Transverse colon (tissue), 4 donors: ENCODE measurements around the gene COL4A1. TPM values are rescaled to one million over a fixed set of nuclear protein-coding genes. Genes with fewer than 3 reads are reported as not detected.

Experiments
- DNase-seq: peaks from one replicate; pipeline ENCODE4 v3.0.0-alpha.2; 2019
- H3K27ac ChIP-seq, 4 donors: fragments of 200-600 bp; sonication (generic); 2 replicates each; pipeline ENCODE4 v1.5.1; 2016 to 2018; ENCODE audit warnings: inconsistent platforms in 4 of 4
- H3K27me3 ChIP-seq: fragments of 200-600 bp; sonication (generic); 2 replicates; pipeline ENCODE4 v1.5.1; 2017; ENCODE audit warnings: inconsistent platforms
- H3K36me3 ChIP-seq, 4 donors: fragments of 200-600 bp; sonication (generic); 2 replicates each; pipeline ENCODE4 v1.5.1; 2017 to 2019; ENCODE audit warnings: inconsistent platforms in 4 of 4
- H3K4me1 ChIP-seq, 4 donors: fragments of 200-600 bp; sonication (generic); 2 replicates each; pipeline ENCODE4 v1.5.1; 2017 to 2020; ENCODE audit warnings: inconsistent platforms in 4 of 4
- H3K4me3 ChIP-seq, 4 donors: fragments of 200-600 bp; sonication (generic); 1 replicate in 1 of 4; 2 replicates in 3 of 4; pipeline versions ENCODE4 v1.5.1 to v1.6.1; 2017 to 2019; ENCODE audit warnings: inconsistent platforms in 4 of 4
- H3K9me3 ChIP-seq, 2 donors: fragments of 200-600 bp; sonication (generic); 2 replicates each; pipeline ENCODE4 v1.5.1; 2017 to 2019; ENCODE audit warnings: inconsistent platforms in 2 of 2
- CTCF ChIP-seq, 5 experiments: fragments of 200-600 bp in 3 of 5; fragments of 450-650 bp in 2 of 5; sonication (generic) in 3 of 5; IDR thresholded peaks; 1 replicate in 2 of 5; 2 replicates in 3 of 5; pipeline ENCODE4 v1.5.1; 2016 to 2017; ENCODE audit warnings: antibody characterized with exemption in 5 of 5, inconsistent platforms in 3 of 5, mild to moderate bottlenecking in 2 of 5, moderate library complexity in 1 of 5
- EP300 ChIP-seq: sonication (generic); formaldehyde crosslinking; IDR thresholded peaks from one replicate; pipeline ENCODE4 v1.6.1; 2017; ENCODE audit warnings: antibody characterized with exemption, low read depth
- POLR2A ChIP-seq: fragments of 450-650 bp; IDR thresholded peaks from one replicate; pipeline ENCODE4 v1.6.1; 2016; ENCODE audit warnings: antibody characterized with exemption, mild to moderate bottlenecking, moderate library complexity
- POLR2AphosphoS5 ChIP-seq, 3 donors: sonication (generic); formaldehyde crosslinking; IDR thresholded peaks; one replicate each; pipeline ENCODE4 v1.6.1; 2016; ENCODE audit warnings: antibody characterized with exemption in 3 of 3
- WGBS, 2 donors: methylation state at CpG; one replicate each; pipeline ENCODE4 v1.1.5; 2018; ENCODE audit warnings: low coverage in 1 of 2; 5-methylcytosine and 5-hydroxymethylcytosine counted together
- in situ Hi-C, 4 donors: fragments of 200-750 bp; cut with MboI; loops; one replicate each; pipeline versions ENCODE4 v1.15.0 to v1.15.1; 2017; ENCODE audit warnings: low sequenced_read_pairs in 3 of 4, low pct_ligation_motif_present in 1 of 4, low pct_unique_long_range_greater_than_20kb in 1 of 4
- intact Hi-C: fragments of 100-400 bp; cut with DNase I; formaldehyde crosslinking; loops from one replicate; pipeline ENCODE4 v1.15.1; 2023; ENCODE audit warnings: low total_unique reads
- total RNA-seq, 4 donors: library from RNA; depleted of rRNA; stranded (reverse); fragments of >200 nt; gene quantifications; one replicate each; pipeline ENCODE4 v1.1.0, GENCODE V29; 2016

The COL4A1 gene
- total RNA-seq, 4 donors from 2014 or later = 46.4 to 180 (median 99.2) TPM

DNA sequence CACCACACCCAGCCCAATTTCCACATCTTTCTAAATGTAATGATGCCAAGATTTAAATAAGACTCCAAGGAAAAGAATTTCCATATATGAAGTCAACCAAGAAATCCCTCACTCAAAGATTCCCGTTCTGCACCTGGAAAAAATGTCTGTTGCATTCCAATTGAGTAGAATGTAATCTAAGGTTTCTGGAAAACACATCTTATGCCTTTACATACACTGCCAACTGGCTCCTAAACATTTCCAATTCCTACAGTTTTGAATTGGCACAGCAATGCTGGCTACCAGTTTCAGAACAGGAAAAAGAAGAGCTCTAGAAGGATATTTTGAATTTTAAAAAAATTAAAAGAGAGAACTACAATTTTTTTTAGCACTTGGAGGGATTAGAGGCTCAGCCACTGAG, 43.1 kb upstream of the COL4A1 start:
- intact Hi-C loops = loop anchor here (5.0 kb wide), 2 partner anchors 47 to 668 kb away; no protein-coding TSS in a partner anchor
- in situ Hi-C loops = no loop called here
- Histone ChIP-seq H3K36me3 (no peaks in the 10 kb centered on the region), H3K27ac (peak overlapping the region in 3 of 4 donors; percentile 84 to 87 (median 85)), H3K9me3 (no peaks in the 10 kb centered on the region), H3K4me1 (peaks cover 31 to 62% (median 39%) of the 10 kb centered on the region in 4 donors), H3K27me3 (no peaks in the 10 kb centered on the region), H3K4me3 (no peak overlapping the region)
- no peak for DNase-seq
- WGBS, 2 donors = 56 to 81% methylated on average over 1 of the region's 1 CpG
- TF ChIP-seq POLR2AphosphoS5 (IDR thresholded peaks at IDR 0.05) (no peak), EP300 (no peak), CTCF (IDR thresholded peaks at IDR 0.05) (no peak), POLR2A (no peak)

DNA sequence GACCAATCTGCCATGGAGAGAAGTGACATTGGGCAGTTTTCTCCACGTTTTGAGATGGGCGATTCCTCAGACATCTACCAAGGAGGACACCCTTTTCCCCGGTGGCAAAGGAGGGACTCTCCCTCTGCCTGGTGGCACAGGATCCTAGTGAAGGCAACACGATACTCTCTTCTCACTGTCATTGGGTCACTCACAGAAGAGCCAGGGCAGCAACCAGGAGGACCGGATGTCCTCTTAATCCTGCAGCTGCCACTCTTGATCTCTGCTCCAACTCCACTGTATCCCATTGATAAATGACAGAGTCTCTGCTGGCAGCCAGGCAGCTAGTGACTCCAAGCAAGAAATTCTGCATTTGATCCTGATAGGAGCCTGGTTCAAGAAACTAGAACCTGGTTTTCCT, 42.3 kb upstream of the COL4A1 start:
- H3K9me3 ChIP-seq = no peaks in the 10 kb centered on the region

GRCh38 chr13:110348309-110349105, 41.5 kb upstream of the COL4A1 start:
- H3K27ac ChIP-seq = peak overlapping the region; percentile 84 to 87 (median 86)
- intact Hi-C loops (loop anchor here (1.0 kb wide), 1 partner anchor 18 kb away; no protein-coding TSS in a partner anchor), in situ Hi-C loops (no loop called here)
- 80 to 82% methylated on average over 7 to 8 of the region's 8 CpGs for WGBS, 2 donors
- H3K36me3 ChIP-seq = no peaks in the 10 kb centered on the region
- no peak for DNase-seq
- TF ChIP-seq POLR2AphosphoS5 (IDR thresholded peaks at IDR 0.05) = no peak
- TF ChIP-seq POLR2A = no peak
- no peak for TF ChIP-seq CTCF (IDR thresholded peaks at IDR 0.05)
- TF ChIP-seq EP300 = no peak
- H3K9me3 ChIP-seq = no peaks in the 10 kb centered on the region
- H3K27me3 ChIP-seq = no peaks in the 10 kb centered on the region
- H3K4me1 ChIP-seq = peaks cover 17 to 53% (median 29%) of the 10 kb centered on the region in 4 donors
- H3K4me3 ChIP-seq = no peak overlapping the region

More for the DNA sequence above, 42.3 kb upstream of the COL4A1 start:
- Histone ChIP-seq H3K4me1 (peaks cover 24 to 57% (median 33%) of the 10 kb centered on the region in 4 donors), H3K36me3 (no peaks in the 10 kb centered on the region), H3K27ac (peak overlapping the region in 3 of 4 donors; percentile 84 to 87 (median 85)), H3K27me3 (no peaks in the 10 kb centered on the region), H3K4me3 (no peak overlapping the region)
- intact Hi-C loops (loop anchor here (1.0 kb wide), 1 partner anchor 19 kb away; no protein-coding TSS in a partner anchor), in situ Hi-C loops (no loop called here)
- WGBS, 2 donors = 87% methylated on average over 5 of the region's 5 CpGs; no CpG with 5 or more reads in 1 of the 2 donors
- TF ChIP-seq POLR2A = no peak
- no peak for TF ChIP-seq CTCF (IDR thresholded peaks at IDR 0.05)
- TF ChIP-seq POLR2AphosphoS5 (IDR thresholded peaks at IDR 0.05) = no peak
- no peak for TF ChIP-seq EP300
- DNase-seq = no peak

DNA sequence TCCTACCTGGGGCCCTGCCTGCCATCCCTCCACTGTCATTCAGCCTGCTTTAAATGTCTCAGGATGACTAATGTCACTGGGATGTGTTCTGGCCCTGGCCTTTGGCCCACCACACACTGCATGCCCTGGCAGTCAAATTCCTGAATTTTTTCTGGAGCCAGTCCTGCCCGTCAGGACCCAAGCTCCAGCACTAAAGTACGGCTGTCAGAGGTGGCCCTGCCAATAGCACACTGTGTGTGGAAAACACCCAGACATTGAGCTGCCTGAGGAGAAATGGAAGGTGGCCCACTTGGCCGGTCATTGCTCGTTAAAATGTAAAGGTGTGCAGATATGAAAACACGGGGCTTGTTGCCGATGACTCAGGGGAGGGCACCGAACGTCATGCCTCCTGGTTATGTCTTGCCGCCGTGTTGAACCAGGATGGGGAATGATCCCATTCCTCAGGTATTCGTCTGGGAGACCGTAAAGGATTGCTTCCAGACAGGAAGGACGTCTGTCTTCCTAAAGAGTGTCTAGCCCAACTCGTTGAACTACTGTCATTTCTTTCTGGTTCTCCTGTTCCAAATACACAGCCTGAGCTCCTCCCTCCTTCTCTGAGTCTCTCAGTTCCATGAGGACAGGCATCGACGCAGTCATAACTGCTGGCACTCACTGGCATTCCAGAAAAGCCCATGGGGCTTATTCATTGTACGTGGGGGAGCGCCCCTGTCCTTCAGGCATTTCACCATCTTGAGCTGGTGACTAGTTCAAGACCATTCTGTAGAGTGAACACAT, 40.8 kb upstream of the COL4A1 start:
- intact Hi-C loops = no loop called here
- Histone ChIP-seq H3K27ac (peak overlapping the region; percentile 84 to 87 (median 86)), H3K4me3 (no peak overlapping the region), H3K9me3 (no peaks in the 10 kb centered on the region), H3K27me3 (no peaks in the 10 kb centered on the region), H3K4me1 (peaks cover 9 to 53% (median 28%) of the 10 kb centered on the region in 4 donors), H3K36me3 (no peaks in the 10 kb centered on the region)
- 71 to 90% methylated on average over 3 to 18 of the region's 18 CpGs for WGBS, 2 donors
- DNase-seq = no peak
- TF ChIP-seq POLR2AphosphoS5 (IDR thresholded peaks at IDR 0.05) (peak; percentile 29 to 57 (median 30)), EP300 (peak; percentile 10), CTCF (IDR thresholded peaks at IDR 0.05) (no peak)
- in situ Hi-C loops = no loop called here
